Muscle of leg (tissue), 11 donors: ENCODE measurements around the gene NOTCH4. TPM values are rescaled to one million over a fixed set of nuclear protein-coding genes. Genes with fewer than 3 reads are reported as not detected.

Experiments used
- DNase-seq: peaks from one replicate; pipeline ENCODE4 v3.0.0; 2013
- H3K27ac ChIP-seq: one replicate; pipeline ENCODE4 v1.5.1; 2013; ENCODE audit warnings: mild to moderate bottlenecking, low read length, control low read depth
- H3K27me3 ChIP-seq: one replicate; pipeline ENCODE4 v1.6.1; 2013; ENCODE audit warnings: low read length; ENCODE audit not compliant: control insufficient read depth, insufficient read depth
- H3K36me3 ChIP-seq: one replicate; pipeline ENCODE4 v1.6.1; 2013; ENCODE audit warnings: low read length; ENCODE audit not compliant: control insufficient read depth, insufficient read depth
- H3K4me1 ChIP-seq: one replicate; pipeline ENCODE4 v1.6.1; 2013; ENCODE audit warnings: low read length; ENCODE audit not compliant: control insufficient read depth, insufficient read depth
- H3K4me3 ChIP-seq: one replicate; pipeline ENCODE4 v1.5.1; 2013; ENCODE audit warnings: low read length, control low read depth
- H3K9me3 ChIP-seq: replicated peaks from 2 replicates; pipeline ENCODE4 v1.6.1; 2013; ENCODE audit warnings: low read depth, low read length; ENCODE audit not compliant: control insufficient read depth
- WGBS: methylation state at CpG from one replicate; pipeline ENCODE4 v1.1.5; 2013; ENCODE audit warnings: missing lambda C conversion rate; ENCODE audit not compliant: insufficient coverage; 5-methylcytosine and 5-hydroxymethylcytosine counted together
- polyA plus RNA-seq, 8 donors: library from polyadenylated mRNA; unstranded; fragments of 120-200 nt; gene quantifications; one replicate each; pipeline versions ENCODE4 v1.2.1 to v1.2.3, GENCODE V29; 2013; ENCODE audit warnings: inconsistent platforms in 1 of 8, low replicate concordance in 1 of 8; ENCODE audit not compliant: insufficient read length in 8 of 8, insufficient read depth in 1 of 8
- total RNA-seq: library from RNA; stranded (reverse); fragments of 120-200 nt; gene quantifications from one replicate; pipeline ENCODE4 v1.2.4, GENCODE V29; 2013

NOTCH4 gene
- total and polyA plus RNA-seq, 9 donors = 14.0 to 30.4 (median 22.8) TPM

- H3K27ac ChIP-seq = no peak overlapping the region
- DNase-seq = peak; percentile 12
- peaks cover 50% of the 10 kb centered on the region for H3K36me3 ChIP-seq
- no peaks in the 10 kb centered on the region for H3K9me3 ChIP-seq
- H3K27me3 ChIP-seq = no peaks in the 10 kb centered on the region
- WGBS = 90% methylated on average over 4 of the region's 10 CpGs
- no peak overlapping the region for H3K4me3 ChIP-seq
- H3K4me1 ChIP-seq = peaks cover 39% of the 10 kb centered on the region
Measured at GRCh38 chr6:32181915-32182529, 41.8 kb downstream of the NOTCH4 start.

- H3K27me3 ChIP-seq = no peaks in the 10 kb centered on the region
- peaks cover 40% of the 10 kb centered on the region for H3K4me1 ChIP-seq
- no peak overlapping the region for H3K4me3 ChIP-seq
- 72% methylated on average over 6 of the region's 15 CpGs for WGBS
- DNase-seq = peak; percentile 7
- peaks cover 42% of the 10 kb centered on the region for H3K36me3 ChIP-seq
- no peak overlapping the region for H3K27ac ChIP-seq
- H3K9me3 ChIP-seq = no peaks in the 10 kb centered on the region
Measured at GRCh38 chr6:32181148-32181702, 42.6 kb downstream of the NOTCH4 start.

GRCh38 chr6:32179766-32180405 is 44.0 kb downstream of the NOTCH4 start:
- no peaks in the 10 kb centered on the region for H3K27me3 ChIP-seq
- no peaks in the 10 kb centered on the region for H3K9me3 ChIP-seq
- peak; percentile 27 for DNase-seq
- no peak overlapping the region for H3K4me3 ChIP-seq
- H3K27ac ChIP-seq = no peak overlapping the region
- H3K4me1 ChIP-seq = peaks cover 40% of the 10 kb centered on the region
- peaks cover 38% of the 10 kb centered on the region for H3K36me3 ChIP-seq
- WGBS = 77% methylated on average over 6 of the region's 10 CpGs

- H3K27ac ChIP-seq = peak overlapping the region; percentile 100
- peaks cover 32% of the 10 kb centered on the region for H3K36me3 ChIP-seq
- H3K27me3 ChIP-seq = no peaks in the 10 kb centered on the region
- H3K4me1 ChIP-seq = peaks cover 40% of the 10 kb centered on the region
- 5% methylated on average over 20 of the region's 24 CpGs for WGBS
- no peak for DNase-seq
- H3K4me3 ChIP-seq = peak overlapping the region; percentile 77
- no peaks in the 10 kb centered on the region for H3K9me3 ChIP-seq
Measured at GRCh38 chr6:32178547-32179440, 45.1 kb downstream of the NOTCH4 start.

- Histone ChIP-seq H3K4me3 (peak within 1 kb of the TSS; percentile 77), H3K36me3 (peaks cover 30% of the 10 kb centered on the region), H3K4me1 (peaks cover 41% of the 10 kb centered on the region), H3K9me3 (no peaks in the 10 kb centered on the region), H3K27me3 (no peaks in the 10 kb centered on the region), H3K27ac (peak within 1 kb of the TSS; percentile 100)
- peak; percentile 100 for DNase-seq
- under 1% methylated on average over 19 of the region's 33 CpGs for WGBS
Measured at GRCh38 chr6:32177788-32178546, 45.9 kb downstream of the NOTCH4 start, which contains the start of gene RNF5. TSS of gene RNF5 (plus strand) at chr6:32178405. CDS start at chr6:32178512, 107 bp downstream.

GRCh38 chr6:32177183-32177787 is 46.6 kb downstream of the NOTCH4 start:
- peaks cover 44% of the 10 kb centered on the region for H3K4me1 ChIP-seq
- peak overlapping the region; percentile 77 for H3K4me3 ChIP-seq
- H3K27me3 ChIP-seq = no peaks in the 10 kb centered on the region
- 0% methylated on average over 11 of the region's 20 CpGs for WGBS
- H3K27ac ChIP-seq = peak overlapping the region; percentile 100
- no peak for DNase-seq
- H3K9me3 ChIP-seq = no peaks in the 10 kb centered on the region
- H3K36me3 ChIP-seq = peaks cover 24% of the 10 kb centered on the region

GRCh38 chr6:32176476-32177182 is 47.2 kb downstream of the NOTCH4 start:
- peak overlapping the region; percentile 100 for H3K27ac ChIP-seq
- H3K4me1 ChIP-seq = peaks cover 44% of the 10 kb centered on the region
- no peaks in the 10 kb centered on the region for H3K9me3 ChIP-seq
- DNase-seq = peak; percentile 41
- H3K4me3 ChIP-seq = peak overlapping the region; percentile 92
- H3K36me3 ChIP-seq = peaks cover 20% of the 10 kb centered on the region
- no peaks in the 10 kb centered on the region for H3K27me3 ChIP-seq
- WGBS = 0% methylated on average over 4 of the region's 5 CpGs

- peak; percentile 99 for DNase-seq
- peak within 1 kb of the TSS; percentile 100 for H3K27ac ChIP-seq
- H3K27me3 ChIP-seq = no peaks in the 10 kb centered on the region
- 1% methylated on average over 10 of the region's 27 CpGs for WGBS
- H3K4me3 ChIP-seq = peak within 1 kb of the TSS; percentile 92
- H3K4me1 ChIP-seq = peaks cover 44% of the 10 kb centered on the region
- peaks cover 20% of the 10 kb centered on the region for H3K36me3 ChIP-seq
- no peaks in the 10 kb centered on the region for H3K9me3 ChIP-seq
Measured at GRCh38 chr6:32175711-32176475, 48.0 kb downstream of the NOTCH4 start, which contains the start of gene AGPAT1. TSS of gene AGPAT1 (minus strand) at chr6:32176084. CDS start at chr6:32171496, 4,588 bp downstream.
